SH-SY5Y (cell line): Measurements from ENCODE around the gene PCDHB12.

Experiments used
- GATA2 ChIP-seq: IDR thresholded peaks from 2 replicates; pipeline ENCODE4 v1.6.1; 2011; ENCODE audit warnings: mild to moderate bottlenecking, low read depth, low read length
- GATA3 ChIP-seq: IDR thresholded peaks from 2 replicates; pipeline ENCODE4 v1.6.1; 2011; ENCODE audit warnings: low read depth, mild to moderate bottlenecking, low read length, moderate library complexity

DNA sequence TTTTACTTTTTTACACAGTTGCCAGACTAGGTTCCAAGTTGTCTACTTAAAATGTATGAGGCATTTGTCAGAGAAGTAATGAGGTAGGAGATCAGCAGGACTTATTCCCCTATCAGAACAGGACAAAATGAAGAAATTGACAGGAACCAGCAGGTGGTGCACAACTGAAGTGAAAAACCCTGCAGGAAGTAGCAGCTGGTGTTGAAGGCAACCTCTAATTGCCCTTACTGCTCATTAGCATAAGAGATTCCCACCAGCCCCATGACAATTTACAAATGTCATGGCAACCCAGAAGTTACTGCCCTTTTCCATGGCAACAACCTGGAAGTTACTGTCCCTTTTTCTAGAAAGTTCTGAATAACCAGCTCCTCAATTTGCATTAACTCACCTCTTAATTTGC lies 42.1 kb downstream of the PCDHB12 start:
- TF ChIP-seq GATA2 (no peak), GATA3 (no peak)
